Measurements from ENCODE around the gene KRT78. TPM values are rescaled to one million over a fixed set of nuclear protein-coding genes. Genes with fewer than 3 reads are reported as not detected.
A peak's percentile ranks its signal among the peaks of the same experiment; 100 is the strongest.

The KRT78 gene
- total and polyA plus RNA-seq, 2 experiments from 2014 or later, result not detected

DNA sequence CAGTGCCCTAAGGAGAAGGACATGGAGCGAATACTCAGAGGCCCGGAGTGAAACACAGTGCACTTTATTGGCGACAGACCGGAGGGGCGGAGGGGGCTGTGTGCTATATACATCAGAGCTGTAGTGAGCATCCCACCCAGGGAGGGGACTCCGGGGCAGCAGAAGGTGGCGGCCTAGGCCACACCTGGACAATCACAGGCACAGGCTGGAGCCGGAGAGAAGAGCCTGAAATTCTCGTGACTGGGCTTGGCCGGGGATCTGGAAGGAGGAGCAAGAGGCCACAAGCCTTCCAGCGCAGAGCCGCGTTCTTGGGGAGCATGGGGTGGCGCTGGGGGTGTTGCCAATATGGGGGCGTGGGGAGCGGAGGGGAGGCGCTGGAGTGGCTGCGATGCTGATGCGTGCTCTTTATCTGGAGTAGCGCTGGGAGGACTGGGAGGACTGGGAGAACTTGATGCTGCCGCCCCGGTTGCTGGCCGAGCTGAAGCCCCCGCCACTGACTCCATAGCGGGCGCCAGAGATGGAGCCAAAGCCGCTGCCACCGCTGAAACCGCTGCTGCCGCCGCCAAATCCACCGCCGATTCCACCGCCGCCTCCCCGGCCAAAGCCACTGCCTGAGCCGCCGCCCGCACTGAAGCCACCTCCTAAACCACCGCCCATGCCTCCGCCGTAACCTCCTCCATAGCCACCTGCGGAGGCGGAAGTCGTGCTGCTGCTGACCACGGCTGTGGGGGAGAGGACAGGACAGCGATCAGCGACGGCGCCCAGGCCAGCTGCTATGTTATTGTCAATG, 59.0 kb downstream of the KRT78 start:
- peak in 1 of 2 donors; percentile 10 for DNase-seq (ENCODE audit: low read depth in 1 of 2, low spot score in 1 of 2)
- no peaks in the 10 kb centered on the region for H3K36me3 ChIP-seq
- H3K4me3 ChIP-seq, result no peak overlapping the region
- H3K27me3 ChIP-seq, result peaks cover 39% of the 10 kb centered on the region
- TF ChIP-seq, protein P1, sequence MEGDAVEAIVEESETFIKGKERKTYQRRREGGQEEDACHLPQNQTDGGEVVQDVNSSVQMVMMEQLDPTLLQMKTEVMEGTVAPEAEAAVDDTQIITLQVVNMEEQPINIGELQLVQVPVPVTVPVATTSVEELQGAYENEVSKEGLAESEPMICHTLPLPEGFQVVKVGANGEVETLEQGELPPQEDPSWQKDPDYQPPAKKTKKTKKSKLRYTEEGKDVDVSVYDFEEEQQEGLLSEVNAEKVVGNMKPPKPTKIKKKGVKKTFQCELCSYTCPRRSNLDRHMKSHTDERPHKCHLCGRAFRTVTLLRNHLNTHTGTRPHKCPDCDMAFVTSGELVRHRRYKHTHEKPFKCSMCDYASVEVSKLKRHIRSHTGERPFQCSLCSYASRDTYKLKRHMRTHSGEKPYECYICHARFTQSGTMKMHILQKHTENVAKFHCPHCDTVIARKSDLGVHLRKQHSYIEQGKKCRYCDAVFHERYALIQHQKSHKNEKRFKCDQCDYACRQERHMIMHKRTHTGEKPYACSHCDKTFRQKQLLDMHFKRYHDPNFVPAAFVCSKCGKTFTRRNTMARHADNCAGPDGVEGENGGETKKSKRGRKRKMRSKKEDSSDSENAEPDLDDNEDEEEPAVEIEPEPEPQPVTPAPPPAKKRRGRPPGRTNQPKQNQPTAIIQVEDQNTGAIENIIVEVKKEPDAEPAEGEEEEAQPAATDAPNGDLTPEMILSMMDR (IDR thresholded peaks at IDR 0.05; ENCODE audit: low read depth, low read length), result no peak
- H3K4me1 ChIP-seq (ENCODE audit: low read depth), result no peaks in the 10 kb centered on the region
- H3K27ac ChIP-seq, result no peak overlapping the region
- H3K9me3 ChIP-seq (ENCODE audit: low read depth), result no peaks in the 10 kb centered on the region

DNA sequence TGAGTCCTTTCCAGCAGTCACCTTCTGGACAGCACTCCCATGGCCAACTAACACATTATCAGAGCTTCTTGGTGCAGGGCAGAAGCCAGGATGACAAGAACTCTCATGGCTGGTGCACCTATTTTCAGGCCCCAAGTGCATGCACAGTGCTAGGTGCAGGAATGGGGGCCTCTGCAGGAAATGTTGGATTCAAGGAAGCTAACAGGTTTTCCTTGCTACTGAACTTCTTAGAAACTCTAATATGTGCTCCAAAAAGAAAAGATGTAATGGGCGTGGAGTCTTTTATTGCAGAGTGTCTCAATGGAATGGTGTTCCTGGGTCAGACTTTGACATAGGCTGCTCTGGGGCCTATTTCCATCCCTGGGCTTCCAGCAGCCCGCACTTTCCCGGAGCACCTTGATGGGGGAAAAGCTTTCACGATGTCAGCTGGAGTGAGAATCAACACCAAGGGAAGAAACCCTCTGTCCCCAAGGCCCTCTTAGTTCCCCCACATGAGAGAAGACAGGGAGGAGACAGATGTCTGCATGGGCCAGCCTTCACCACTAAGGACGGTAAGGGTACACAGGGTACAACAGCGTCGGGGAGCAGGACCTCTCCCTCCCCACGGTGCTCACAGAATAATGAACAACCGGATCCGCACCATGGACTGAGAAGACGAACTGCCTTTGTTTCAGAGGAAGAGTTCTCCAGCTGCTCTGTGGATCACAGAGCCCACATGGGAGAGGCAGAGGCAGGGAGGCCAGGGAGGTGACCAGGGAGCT, 59.7 kb downstream of the KRT78 start:
- peaks cover 40% of the 10 kb centered on the region for H3K27me3 ChIP-seq

DNA sequence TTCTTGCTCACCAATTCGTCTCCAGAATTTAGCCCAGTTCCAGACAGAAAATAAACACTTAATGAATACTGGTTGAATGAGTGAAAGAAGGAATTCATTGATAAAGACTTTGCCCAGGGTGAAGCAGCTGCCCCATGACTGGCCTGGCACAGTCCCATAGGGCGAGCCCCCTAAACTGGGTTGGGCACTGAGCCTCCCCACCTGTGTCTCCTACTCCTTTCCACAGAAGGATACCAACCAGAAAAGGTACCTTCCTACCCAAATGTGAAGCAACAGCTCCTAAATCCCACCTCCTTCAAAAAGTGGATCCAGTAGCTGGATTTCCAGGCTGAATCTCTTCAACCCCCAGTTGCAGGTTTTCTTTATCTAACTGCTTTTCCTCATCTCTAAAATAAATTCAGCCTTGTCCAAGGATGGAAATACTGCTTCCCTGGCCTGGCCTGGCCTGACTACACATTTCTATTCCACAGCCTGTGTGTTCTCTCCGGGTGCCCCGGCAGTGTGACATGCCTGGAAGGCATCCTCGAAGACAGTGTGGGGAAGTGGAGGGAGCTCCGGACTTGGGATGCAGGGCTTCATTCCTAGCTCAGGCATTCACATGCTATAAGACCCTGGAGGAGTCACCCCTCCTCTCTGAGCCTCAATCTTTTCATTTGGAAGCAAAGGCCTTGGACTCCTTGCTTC, 60.5 kb downstream of the KRT78 start:
- H3K27ac ChIP-seq, result no peak overlapping the region
- TF ChIP-seq, protein P1 (IDR thresholded peaks at IDR 0.05; ENCODE audit: low read depth, low read length), result no peak
- H3K4me3 ChIP-seq, result no peak overlapping the region
- DNase-seq (ENCODE audit: low read depth in 1 of 2, low spot score in 1 of 2), result no peak
- H3K9me3 ChIP-seq (ENCODE audit: low read depth), result no peaks in the 10 kb centered on the region
- no peaks in the 10 kb centered on the region for H3K36me3 ChIP-seq
- no peaks in the 10 kb centered on the region for H3K4me1 ChIP-seq (ENCODE audit: low read depth)
- peaks cover 46% of the 10 kb centered on the region for H3K27me3 ChIP-seq

More for the DNA sequence above, 59.7 kb downstream of the KRT78 start:
- Histone ChIP-seq H3K36me3 (no peaks in the 10 kb centered on the region), H3K9me3 (ENCODE audit: low read depth) (no peaks in the 10 kb centered on the region), H3K27ac (no peak overlapping the region), H3K4me3 (no peak overlapping the region), H3K4me1 (ENCODE audit: low read depth) (no peaks in the 10 kb centered on the region)
- TF ChIP-seq, protein P1 (IDR thresholded peaks at IDR 0.05; ENCODE audit: low read depth, low read length), result no peak
- no peak for DNase-seq (ENCODE audit: low read depth in 1 of 2, low spot score in 1 of 2)

Other genes starting within 250 kb of the KRT78 start
- gene KRT72, start 247.5 kb downstream of the KRT78 start, total RNA-seq, result not detected in 2 replicates
- not detected in 2 replicates for gene KRT72, start 247.5 kb downstream of the KRT78 start, polyA plus RNA-seq
- gene KRT73, start 230.4 kb downstream of the KRT78 start, total RNA-seq, result not detected in 2 replicates
- not detected in 2 replicates for gene KRT73, start 230.4 kb downstream of the KRT78 start, polyA plus RNA-seq
- not detected in 2 replicates for gene KRT2, start 196.8 kb downstream of the KRT78 start, total RNA-seq
- gene KRT2, start 196.8 kb downstream of the KRT78 start, polyA plus RNA-seq, result not detected in 2 replicates
- not detected in 2 replicates for gene KRT1, start 168.6 kb downstream of the KRT78 start, total RNA-seq
- not detected in 2 replicates for gene KRT1, start 168.6 kb downstream of the KRT78 start, polyA plus RNA-seq
- gene KRT77, start 145.5 kb downstream of the KRT78 start, total RNA-seq, result not detected in 2 replicates
- not detected in 2 replicates for gene KRT77, start 145.5 kb downstream of the KRT78 start, polyA plus RNA-seq
- not detected in 2 replicates for gene KRT76, start 71.6 kb downstream of the KRT78 start, total RNA-seq
- gene KRT76, start 71.6 kb downstream of the KRT78 start, polyA plus RNA-seq, result not detected in 2 replicates
- gene KRT3, start 52.9 kb downstream of the KRT78 start, total RNA-seq, result not detected in 2 replicates
- not detected in 2 replicates for gene KRT3, start 52.9 kb downstream of the KRT78 start, polyA plus RNA-seq
- not detected in 2 replicates for gene KRT4, start 34.9 kb downstream of the KRT78 start, total RNA-seq
- not detected in 2 replicates for gene KRT4, start 34.9 kb downstream of the KRT78 start, polyA plus RNA-seq
- not detected in 2 replicates for gene KRT79, start 14.7 kb downstream of the KRT78 start, total RNA-seq
- gene KRT79, start 14.7 kb downstream of the KRT78 start, polyA plus RNA-seq, result not detected in 2 replicates
- gene KRT8, start 56.1 kb upstream of the KRT78 start, total RNA-seq, result 480 and 946 TPM in 2 replicates
- gene KRT8, start 56.1 kb upstream of the KRT78 start, polyA plus RNA-seq, result 728 and 1,480 TPM in 2 replicates
- gene KRT18, start 100.1 kb upstream of the KRT78 start, total RNA-seq, result 310 and 601 TPM in 2 replicates
- gene KRT18, start 100.1 kb upstream of the KRT78 start, polyA plus RNA-seq, result 472 and 838 TPM in 2 replicates
- gene EIF4B, start 157.5 kb upstream of the KRT78 start, total RNA-seq, result 374 and 722 TPM in 2 replicates
- gene EIF4B, start 157.5 kb upstream of the KRT78 start, polyA plus RNA-seq, result 50.0 and 81.5 TPM in 2 replicates
- 3.9 and 4.5 TPM in 2 replicates for gene TNS2, start 201.1 kb upstream of the KRT78 start, total RNA-seq
- 2.2 and 5.1 TPM in 2 replicates for gene TNS2, start 201.1 kb upstream of the KRT78 start, polyA plus RNA-seq
- 14.8 and 15.8 TPM in 2 replicates for gene SPRYD3, start 230.4 kb upstream of the KRT78 start, total RNA-seq
- 17.6 and 19.4 TPM in 2 replicates for gene SPRYD3, start 230.4 kb upstream of the KRT78 start, polyA plus RNA-seq
- 58.9 and 105 TPM in 2 replicates for gene IGFBP6, start 248.7 kb upstream of the KRT78 start, total RNA-seq
- 75.4 and 109 TPM in 2 replicates for gene IGFBP6, start 248.7 kb upstream of the KRT78 start, polyA plus RNA-seq